Measurements from ENCODE around the gene RAET1E. TPM values are rescaled to one million over a fixed set of nuclear protein-coding genes. Genes with fewer than 3 reads are reported as not detected.
A peak's percentile ranks its signal among the peaks of the same experiment; 100 is the strongest.
"Not testable (repeated sequence)": the region's sequence is repeated elsewhere in the genome, so short reads cannot be mapped to it uniquely, and the experiment has no call there.

The RAET1E gene
- polyA plus RNA-seq, 4 donors, result 0.29 to 1.1 (median 0.70) TPM

DNA sequence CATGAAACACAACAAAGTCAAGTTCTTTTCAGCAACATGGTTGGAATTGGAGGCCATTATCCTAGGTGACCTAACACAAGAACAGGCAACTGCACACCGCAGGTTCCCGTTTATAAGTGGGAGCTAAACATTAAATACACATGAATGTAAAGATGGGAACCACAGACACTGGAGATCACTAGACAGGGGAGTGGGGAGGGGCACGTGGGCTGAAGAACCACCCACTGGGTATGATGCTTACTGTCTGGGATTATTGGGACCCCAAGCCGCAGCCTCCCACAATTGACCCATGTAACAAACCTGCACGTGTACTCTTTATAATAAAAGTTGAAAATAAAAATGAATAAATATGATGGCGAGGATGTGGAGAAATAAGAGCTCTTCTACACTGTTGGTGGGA is 33.6 kb upstream of the RAET1E start:
- no peak for DNase-seq (ENCODE audit: low read depth in 4 of 4, low spot score in 2 of 4)

DNA sequence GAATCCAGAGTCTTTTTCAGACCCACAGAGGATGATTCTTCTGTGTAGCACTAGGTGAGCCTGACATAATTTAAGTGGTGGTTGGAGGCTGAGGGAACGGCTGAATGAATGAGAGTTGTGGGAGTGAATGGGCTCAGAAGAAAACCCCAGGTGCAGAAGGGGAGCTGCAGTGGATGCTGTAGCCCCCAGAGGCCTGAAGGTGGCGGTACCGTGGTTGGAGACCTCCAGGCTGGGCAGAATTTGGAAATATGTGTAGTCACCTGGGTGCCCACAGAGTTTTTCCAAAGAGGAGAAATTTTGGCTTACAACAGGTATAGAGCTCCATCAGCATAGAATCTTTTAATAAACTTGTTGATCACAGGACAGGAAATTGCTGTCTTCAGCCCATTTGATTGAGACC is 31.5 kb upstream of the RAET1E start:
- no peak for DNase-seq (ENCODE audit: low read depth in 4 of 4, low spot score in 2 of 4)

GRCh38 chr6:149927025-149927424 is 29.1 kb upstream of the RAET1E start:
- not testable (repeated sequence) for DNase-seq (ENCODE audit: low read depth in 4 of 4, low spot score in 2 of 4)

DNA sequence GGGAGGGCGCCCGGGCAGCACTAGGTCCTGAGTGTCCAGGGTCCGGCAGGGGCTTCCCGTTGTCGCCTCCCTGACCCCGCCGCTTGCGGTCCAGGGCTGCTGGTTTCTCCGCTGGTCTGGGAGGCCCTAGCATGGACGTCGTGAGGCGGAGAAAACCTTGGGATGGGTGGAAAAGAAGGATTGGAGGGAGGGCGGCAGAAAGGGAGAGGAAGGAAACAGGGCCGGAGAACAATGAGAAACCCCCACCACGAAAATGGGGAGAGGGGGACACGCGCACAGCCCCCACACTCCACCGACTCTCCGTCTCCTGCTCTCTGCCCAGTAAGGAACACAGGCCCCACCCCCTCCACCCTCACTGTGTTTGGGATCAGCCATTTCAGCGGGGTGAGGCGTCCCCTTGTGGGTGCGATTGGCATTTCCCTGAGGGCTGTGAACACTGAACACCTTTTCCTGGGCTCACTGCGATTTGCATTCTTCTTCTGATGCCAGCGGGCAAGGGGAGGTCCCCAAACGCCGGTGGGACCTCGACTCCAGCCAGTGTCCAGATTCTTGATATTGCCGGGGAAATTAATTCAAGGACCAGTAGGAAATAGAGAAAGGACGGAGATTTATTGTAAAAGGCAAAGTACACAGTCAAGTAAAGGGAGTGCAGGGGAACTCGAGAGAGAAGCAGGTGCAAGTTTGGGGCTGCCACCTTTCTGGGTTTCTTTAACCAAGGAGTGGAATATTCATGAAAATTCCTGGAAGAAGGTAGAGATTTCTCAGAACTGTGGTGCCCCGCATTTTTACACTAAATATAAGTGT is 28.3 kb upstream of the RAET1E start:
- DNase-seq (ENCODE audit: low read depth in 4 of 4, low spot score in 2 of 4), result peak in 1 of 4 donors; percentile 74

GRCh38 chr6:149925253-149925973 is 27.5 kb upstream of the RAET1E start:
- no peak for DNase-seq (ENCODE audit: low read depth in 4 of 4, low spot score in 2 of 4)

- no peak for DNase-seq (ENCODE audit: low read depth in 4 of 4, low spot score in 2 of 4)
Measured at GRCh38 chr6:149924933-149925252, 27.0 kb upstream of the RAET1E start.

DNA sequence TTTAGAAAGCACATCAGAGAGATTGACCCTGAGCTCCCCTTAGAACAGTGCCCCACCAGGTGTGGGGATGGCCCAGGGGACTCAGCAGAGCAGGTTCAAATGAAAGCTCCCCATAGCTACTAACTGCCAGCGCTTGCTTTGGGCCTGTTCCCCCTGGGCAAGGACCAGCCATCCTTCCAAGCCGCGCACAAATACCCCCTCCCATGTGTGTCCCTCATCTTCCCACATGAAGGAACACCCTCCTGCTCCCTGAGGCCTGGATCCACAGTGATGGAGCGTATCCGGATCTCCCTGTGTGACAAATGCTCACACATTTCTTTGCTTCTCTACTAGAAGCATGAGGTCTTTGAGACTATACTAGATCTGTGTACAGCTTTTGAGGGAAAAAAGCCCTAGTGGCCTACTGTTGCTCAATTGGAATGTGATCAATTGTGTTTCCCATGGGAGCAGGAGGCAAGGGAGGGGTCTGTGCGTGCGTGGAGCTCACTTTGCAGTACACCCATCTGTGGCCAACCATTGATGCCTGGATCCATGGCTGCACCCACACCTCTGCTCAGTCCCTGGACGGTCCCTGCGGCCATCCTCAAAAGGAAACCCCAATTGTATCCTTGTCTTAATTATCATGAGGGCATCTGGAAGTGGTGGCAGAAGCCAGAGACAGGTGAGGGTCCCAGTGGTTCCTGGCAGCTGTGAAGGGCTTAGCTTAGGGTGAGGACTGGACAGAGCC is 26.5 kb upstream of the RAET1E start:
- no peak for DNase-seq (ENCODE audit: low read depth in 4 of 4, low spot score in 2 of 4)

DNA sequence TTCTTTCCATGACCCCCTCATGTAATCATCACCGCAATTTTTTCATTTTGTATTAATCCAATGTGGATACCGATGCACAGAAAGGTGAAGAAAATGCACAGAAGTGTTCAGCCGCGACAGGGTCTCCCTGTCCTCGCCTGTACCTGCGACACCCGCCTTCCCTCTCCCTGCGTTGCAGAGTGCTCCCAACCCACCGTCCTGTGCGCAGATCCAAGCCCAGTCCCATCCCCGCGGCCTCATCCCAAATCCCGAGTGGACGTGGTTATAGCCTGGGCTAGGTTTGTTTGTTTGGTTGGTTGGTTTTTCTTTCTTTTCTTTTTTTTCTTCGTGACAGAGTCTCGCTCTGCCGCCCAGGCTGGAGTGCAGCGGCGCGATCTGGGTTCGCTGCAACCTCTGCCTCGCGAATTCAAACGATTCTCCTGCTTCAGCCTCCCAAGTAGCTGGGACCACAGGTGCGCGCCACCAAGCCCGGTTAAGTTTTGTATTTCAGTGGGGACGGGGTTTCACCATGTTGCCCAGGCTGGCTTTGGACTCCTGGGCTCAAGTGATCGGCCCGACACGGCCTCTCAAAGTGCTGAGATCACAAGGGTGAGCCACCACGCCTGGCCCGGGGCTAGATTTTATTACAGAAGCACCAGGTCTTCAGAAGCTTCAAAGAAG is 25.5 kb upstream of the RAET1E start:
- no peak for DNase-seq (ENCODE audit: low read depth in 4 of 4, low spot score in 2 of 4)

GRCh38 chr6:149922642-149923326 is 24.9 kb upstream of the RAET1E start, which contains the start of gene RAET1G:
TSS of gene RAET1G (minus strand) at chr6:149923121. CDS start at chr6:149923010, 111 bp downstream.
- DNase-seq (ENCODE audit: low read depth in 4 of 4, low spot score in 2 of 4), result peak in 3 of 4 donors; percentile 62 to 86 (median 82)

GRCh38 chr6:149922091-149922490 is 24.2 kb upstream of the RAET1E start:
- DNase-seq (ENCODE audit: low read depth in 4 of 4, low spot score in 2 of 4), result not testable (repeated sequence)

DNA sequence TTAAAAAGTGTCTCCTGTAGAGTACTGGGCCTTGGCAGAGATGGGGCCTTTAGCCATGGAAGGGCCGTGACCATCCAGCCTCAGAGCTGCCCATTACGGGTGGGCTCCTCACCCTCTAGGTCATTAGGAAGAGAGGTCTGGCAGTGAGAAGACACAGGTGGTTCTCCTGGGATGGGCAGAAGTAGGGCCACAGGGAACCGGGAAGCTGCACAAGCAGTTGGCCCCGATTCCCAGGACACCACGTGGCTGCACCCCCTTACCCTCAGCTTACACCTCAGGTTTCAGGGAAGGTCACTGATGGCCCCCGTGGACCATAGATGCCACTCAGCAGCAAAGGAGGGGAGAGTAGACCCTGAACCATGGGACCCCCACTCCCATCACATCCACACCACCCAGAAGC is 23.4 kb upstream of the RAET1E start:
- no peak for DNase-seq (ENCODE audit: low read depth in 4 of 4, low spot score in 2 of 4)

- no peak for DNase-seq (ENCODE audit: low read depth in 4 of 4, low spot score in 2 of 4)
Measured at GRCh38 chr6:149919834-149920225, 21.9 kb upstream of the RAET1E start.

DNA sequence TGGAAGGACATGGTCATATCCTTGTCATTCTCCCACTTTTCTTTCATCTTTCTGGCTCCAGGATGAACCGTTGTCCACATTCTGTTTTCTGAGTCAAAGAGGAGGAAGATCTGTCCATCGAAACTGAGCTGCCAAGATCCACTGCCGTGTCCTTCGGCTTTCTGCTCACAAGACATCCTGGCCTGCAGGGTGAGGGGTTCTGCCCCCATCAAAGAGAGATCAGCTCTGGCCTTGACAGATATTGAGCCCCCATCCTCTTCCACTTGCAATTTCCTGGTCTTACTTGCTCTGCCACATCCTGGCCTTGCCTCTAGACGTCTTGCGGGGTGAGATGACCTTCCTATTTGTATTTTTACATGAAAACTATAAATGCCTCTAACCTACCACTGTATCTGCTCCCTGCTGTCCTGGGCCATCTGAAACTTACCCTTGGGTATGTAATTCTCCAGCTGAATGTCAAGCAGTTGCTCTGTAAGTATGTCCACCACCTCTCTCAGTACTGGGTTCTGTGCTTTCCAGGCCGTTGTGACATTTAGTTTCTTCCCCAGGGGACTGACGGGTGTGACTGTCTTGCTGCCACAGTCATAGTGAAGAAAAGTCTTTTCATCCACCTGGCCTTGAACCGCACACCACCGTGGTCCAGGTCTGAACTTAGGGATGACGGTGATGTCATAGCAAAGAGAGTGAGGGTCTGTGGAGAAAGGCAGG is 21.4 kb upstream of the RAET1E start:
- DNase-seq (ENCODE audit: low read depth in 4 of 4, low spot score in 2 of 4), result not testable (repeated sequence)

DNA sequence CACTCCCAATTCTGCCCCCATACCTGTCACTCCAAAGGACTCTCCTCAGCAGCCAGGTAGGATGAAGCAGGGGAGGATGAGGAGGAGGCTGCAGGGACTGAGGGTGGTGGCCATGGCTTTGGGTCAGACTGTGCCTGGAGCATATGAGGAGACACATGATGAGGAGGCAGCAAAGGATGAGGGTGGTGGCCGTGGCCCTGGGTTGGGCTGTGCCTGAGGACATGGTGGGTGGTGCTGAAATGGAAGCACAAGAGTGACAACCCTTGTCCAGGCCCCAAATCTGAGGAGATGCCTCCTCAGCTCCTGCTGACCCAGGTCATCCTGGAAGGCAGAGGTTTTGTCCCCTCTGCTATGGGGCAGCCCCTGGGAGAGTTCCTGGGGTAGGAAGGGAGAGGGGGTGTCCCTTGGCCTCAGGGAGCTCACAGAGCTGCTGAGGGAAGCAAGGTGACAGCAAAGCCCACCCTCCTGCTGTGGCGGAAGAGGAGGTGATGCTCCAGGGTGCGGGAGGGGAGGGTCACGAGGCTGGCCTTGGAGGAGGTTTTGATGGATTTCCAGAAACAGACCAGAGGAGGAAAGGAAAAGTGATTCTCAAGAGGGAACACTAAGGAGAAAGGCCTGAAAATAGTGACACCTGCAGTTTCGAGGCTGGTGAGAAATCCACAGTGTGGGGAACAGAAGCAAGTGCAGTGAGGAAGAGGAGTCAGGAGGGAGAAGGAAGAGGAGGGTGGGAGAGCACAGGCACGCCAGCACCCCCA is 20.4 kb upstream of the RAET1E start:
- DNase-seq (ENCODE audit: low read depth in 4 of 4, low spot score in 2 of 4), result no peak

DNA sequence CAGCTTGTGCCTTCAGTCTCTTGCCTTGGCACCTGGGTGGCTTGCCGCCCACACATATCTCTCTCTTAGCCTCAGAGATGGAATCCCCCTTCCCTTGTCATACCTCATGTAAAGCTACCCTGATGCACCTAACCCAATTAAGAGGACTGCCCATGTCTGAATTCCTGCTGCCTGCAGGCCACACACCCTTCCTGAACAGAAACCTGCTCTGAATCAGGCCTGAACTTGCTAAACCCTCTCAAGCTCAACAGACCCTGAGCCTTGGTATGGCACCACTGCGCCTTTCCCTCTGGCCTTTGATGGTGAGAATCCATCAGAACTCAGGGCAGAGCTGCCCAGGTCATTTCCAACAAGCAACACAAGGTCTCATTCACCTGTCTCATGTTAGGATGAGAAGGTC is 19.8 kb upstream of the RAET1E start:
- DNase-seq (ENCODE audit: low read depth in 4 of 4, low spot score in 2 of 4), result no peak

DNA sequence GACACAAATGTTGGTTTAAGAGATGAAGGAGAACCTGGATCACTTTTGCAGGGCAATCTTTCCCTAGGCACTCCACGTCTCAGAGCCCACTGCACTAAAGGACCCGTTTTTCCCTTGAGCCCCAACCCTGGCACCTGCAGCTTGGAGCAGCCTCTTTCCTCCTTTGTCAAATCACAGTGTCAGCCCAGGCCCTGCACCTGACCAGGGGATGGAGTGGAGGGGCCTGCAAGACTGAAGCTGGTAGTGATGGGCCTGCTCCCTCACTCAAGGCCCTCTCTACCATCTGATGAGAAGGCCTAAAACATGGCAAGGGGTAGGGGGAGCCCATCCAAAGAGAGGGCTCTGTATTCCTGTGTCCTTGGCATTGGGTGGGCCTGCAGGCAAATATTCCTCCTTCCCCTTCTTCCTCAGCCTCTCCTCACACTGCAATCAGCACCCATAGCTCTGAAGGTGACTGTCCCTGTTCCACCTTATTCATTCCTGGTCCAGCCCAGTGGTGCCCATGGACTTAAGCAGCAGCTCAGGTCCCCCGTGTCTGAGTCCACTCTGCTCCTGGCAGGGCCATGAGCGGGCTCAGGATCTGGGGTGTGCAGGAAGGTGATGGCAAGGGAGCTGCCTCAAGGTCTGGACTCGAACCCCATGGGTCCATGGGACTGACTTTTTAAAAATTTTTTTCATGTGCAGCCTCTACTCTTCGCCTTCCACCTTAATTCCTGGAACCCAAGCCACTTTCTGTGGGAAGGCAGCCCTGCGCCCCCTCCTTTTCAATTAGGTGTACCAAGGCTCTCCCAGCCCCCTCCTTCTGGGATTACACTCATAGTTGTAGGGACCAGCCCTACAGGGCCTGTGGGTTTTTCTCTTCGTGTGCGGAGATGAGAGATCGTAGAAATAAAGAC is 18.3 kb upstream of the RAET1E start:
- DNase-seq (ENCODE audit: low read depth in 4 of 4, low spot score in 2 of 4), result no peak

DNA sequence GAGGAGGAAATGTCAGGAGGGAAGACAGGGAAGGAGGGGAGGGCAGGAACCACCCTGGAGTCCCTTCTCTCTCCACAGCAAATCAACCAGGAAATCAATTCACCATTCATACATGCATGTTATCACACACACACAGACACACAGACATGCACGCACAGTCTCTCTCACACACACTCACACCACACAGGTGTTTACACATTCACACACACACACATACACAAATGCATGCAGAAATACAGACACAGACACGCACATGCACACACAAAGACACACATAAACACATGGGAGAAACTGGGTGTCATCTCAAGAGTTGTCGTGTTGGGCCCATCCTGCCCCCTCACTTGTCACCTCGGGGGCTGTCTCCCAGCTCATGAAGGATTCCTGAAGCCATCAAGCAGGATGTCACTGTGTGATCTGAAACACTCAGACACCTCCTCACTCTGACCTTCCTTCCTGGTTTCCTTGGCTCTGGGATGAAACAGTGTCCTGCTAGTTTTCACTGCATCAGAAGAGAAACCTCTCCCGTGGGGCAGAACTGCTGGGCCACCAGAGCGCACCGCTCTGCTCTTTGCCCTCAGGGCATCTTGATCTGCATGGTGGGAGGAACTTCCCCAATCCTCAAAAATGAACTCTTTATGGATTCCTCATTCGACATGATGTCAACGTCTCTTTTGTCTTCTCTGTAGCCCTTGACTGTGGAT is 15.8 kb upstream of the RAET1E start:
- no peak for DNase-seq (ENCODE audit: low read depth in 4 of 4, low spot score in 2 of 4)
